GM18526 (cell line): ENCODE measurements around the gene MUC3A.

Experiments
- POLR2A ChIP-seq: IDR thresholded peaks from 3 replicates; pipeline ENCODE4 v1.6.1; 2011; ENCODE audit not compliant: insufficient read length; ENCODE audit errors: extremely low read depth

MUC3A gene

GRCh38 chr7:100966542-100967291 lies 17.4 kb downstream of the MUC3A start:
- no peak for TF ChIP-seq POLR2A

- TF ChIP-seq POLR2A = no peak
Measured at GRCh38 chr7:100967292-100967863, 18.0 kb downstream of the MUC3A start.

DNA sequence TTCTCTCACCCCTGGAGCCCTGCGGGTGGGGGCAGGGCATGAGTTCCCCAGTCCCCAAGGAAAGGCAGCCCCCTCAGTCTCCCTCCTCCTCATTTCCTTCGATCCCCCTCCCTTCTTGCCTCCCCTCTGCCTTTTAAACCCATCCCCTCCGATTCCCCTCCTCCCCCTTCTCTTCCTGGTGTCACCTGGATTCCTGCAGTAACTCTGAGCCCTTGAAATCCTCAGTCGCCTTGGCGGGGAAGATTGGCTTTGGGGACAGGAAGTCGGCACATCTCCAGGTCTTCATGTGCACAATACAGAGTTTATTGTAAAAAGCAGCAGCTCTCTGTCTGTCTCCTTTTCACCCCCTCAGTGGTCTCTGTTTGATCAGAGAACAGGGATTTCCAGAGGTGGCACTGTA lies 18.7 kb downstream of the MUC3A start:
- TF ChIP-seq POLR2A = no peak

GRCh38 chr7:100968650-100969049 lies 19.3 kb downstream of the MUC3A start:
- no peak for TF ChIP-seq POLR2A

- TF ChIP-seq POLR2A = no peak
Measured at GRCh38 chr7:100969066-100969615, 19.8 kb downstream of the MUC3A start, which contains the start of gene MUC12. Gene MUC12, plus strand, starts transcription at chr7:100969565. Its CDS starts 58 bp downstream, at chr7:100969623.

DNA sequence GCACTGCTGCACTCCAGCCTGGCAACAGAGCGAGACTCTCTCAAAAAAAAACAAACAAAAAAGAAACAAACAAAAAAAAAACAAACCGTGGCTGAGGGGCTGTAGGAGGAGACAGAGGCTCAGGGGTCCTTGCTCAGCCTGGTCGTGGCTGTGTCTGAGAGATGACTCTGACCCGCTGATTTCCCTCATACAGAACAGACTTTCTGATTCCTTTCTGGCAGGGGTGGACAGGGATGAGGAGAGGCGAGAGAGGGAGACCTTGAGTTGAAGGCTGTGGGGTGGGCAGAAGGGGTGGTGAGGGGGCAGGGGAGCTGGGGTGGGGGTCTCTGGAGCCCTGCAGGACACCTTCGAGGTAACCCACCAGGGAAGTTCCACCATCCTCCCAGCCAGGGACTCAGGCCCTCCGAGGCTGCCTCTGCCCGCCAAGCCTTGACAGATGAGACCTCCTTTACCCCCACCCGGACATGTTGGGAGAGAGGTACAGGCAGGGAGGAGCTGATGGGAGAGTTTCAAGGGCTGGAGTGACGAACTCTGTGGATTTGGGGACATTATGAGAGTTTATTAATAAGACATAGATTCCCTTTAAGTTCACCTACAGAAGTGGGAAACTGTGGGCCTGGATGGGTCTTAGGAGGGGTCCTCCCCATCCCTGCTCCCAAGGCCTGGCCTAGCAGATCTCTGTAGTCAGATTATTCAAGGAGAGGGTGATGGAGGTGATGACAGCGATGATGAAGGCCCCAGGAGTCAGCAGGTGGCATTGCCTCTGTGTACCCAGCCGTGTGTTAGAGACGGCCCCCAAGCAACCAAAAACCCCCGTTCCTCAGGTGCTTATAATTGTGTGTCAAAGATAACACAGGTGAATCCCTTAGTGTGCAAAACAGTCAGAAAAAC lies 22.0 kb downstream of the MUC3A start:
- no peak for TF ChIP-seq POLR2A

DNA sequence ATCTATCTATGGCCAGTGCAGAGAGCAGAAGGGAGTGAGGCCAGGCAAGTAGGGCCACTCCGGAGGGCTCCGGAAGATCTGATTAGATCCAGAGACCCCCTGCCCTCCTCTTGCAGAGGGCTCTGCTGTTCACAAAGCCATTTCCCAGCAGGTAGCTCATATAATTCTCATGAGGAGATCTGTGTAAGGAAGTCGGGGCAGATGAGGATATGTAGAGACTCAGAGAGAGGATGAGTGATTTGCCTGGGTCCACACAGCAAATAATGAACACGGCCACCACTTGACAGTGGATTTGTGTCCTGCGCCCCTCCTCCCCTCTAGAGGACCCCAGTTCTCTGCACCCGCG lies 22.6 kb downstream of the MUC3A start:
- no peak for TF ChIP-seq POLR2A

DNA sequence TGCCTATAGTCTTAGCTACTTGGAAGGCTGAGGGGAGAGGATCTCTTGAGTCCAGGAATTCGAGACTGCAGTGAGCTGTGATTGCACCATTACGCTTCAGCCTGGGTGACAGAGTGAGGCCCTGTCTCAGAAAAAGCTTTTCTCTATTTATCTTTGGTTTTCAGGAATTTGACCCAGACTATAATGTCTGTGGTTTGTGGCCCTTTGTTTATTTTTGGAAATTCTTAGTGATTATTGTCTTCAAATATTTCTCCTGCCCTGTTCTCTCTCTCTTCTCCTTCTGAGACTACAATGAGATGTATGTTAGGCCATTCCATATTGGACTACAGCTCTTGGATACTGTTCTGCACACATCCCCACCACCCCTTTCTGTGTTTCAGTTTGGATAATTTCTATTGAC lies 24.7 kb downstream of the MUC3A start:
- no peak for TF ChIP-seq POLR2A

GRCh38 chr7:100975371-100975821 lies 26.1 kb downstream of the MUC3A start:
- TF ChIP-seq POLR2A = no peak

DNA sequence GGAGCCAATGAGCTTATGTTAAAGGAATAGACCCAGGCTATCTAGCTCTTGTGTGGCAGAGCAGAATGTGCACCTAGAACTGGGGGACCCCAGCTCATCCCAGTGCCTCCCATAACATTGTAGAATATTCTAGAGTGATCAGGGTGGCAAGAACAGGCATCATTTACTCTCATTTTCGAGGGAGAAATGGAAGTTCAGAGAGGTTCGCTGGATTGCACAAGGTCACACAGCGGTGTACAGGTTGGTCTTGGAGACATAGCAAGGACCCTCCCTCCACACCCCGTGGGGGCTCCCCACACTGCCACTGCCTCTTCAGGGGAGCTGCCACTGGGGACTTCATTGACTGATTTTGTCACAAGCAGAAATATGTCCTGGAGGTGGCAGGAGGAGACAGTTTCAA lies 29.0 kb downstream of the MUC3A start:
- no peak for TF ChIP-seq POLR2A

- TF ChIP-seq POLR2A = no peak
Measured at GRCh38 chr7:100983451-100984187, 34.3 kb downstream of the MUC3A start.

- no peak for TF ChIP-seq POLR2A
Measured at GRCh38 chr7:100991631-100992030, 42.3 kb downstream of the MUC3A start.

DNA sequence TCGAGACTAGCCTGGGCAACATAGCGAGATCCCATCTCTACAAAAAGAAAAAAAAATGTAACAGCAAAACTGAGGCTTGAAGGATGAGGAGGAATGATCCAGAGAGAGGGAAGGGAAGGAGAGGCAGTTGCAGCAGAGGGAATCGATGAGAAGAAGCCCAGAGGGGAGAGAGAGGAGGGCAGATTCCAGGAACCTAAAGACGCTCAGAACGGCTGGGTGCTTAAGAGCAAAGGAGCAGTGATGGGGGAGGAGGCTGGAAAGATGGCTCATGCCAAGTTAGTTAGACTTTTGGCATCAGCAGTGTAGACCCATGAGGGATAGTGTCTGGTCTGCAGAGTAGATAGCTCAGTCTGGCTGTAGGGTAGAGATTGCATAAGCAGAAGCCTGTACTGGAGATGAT lies 60.3 kb downstream of the MUC3A start:
- TF ChIP-seq POLR2A = no peak

GRCh38 chr7:101012931-101013330 lies 63.6 kb downstream of the MUC3A start:
- no peak for TF ChIP-seq POLR2A

DNA sequence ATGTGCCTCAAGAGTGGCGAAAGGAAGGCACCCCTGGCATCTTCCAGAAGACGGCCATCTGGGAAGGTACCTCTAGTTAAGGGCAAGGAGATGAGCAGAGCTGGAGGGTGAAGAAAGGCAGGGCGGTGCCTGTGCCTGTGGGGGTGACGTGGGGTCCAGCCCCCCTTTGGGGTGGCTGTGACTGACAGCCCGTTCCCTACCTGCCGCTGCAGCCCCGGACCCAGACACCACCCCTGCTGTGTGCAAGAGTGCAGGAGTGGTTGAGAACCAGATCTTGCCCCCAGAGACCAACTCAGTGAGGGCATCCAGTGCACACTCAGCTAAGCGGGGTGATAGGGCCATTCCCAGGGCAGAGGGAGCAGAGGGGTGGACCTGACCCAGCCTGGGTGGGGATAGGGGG lies 66.3 kb downstream of the MUC3A start:
- TF ChIP-seq POLR2A = no peak
